Activated T-helper 1 cell treated with anti-CD3 and anti-CD28 coated beads, Interleukin-12 subunit alpha, Interleukin-12 subunit beta, Interleukin-2, Interleukin-4 antibody, amounts not matched to agents 30 ng/mL and 10 ng/mL and 1 ng/mL, durations not matched to agents 14 hours and 24 hours and 36 hours (primary cell): ENCODE results near the gene SPTBN1. TPM values are rescaled to one million over a fixed set of nuclear protein-coding genes. Genes with fewer than 3 reads are reported as not detected.

Experiments used
- DNase-seq: peaks from one replicate; pipeline ENCODE4 v3.0.0; 2021; ENCODE audit warnings: low spot score
- H3K27ac Mint-ChIP-seq: one replicate; pipeline ENCODE4 v1.8.0; 2021; ENCODE audit warnings: mild to moderate bottlenecking, mixed read lengths
- H3K27me3 Mint-ChIP-seq: one replicate; pipeline ENCODE4 v1.8.0; 2022; ENCODE audit warnings: mild to moderate bottlenecking, moderate library complexity, mixed read lengths; ENCODE audit not compliant: insufficient read depth
- H3K36me3 Mint-ChIP-seq: one replicate; pipeline ENCODE4 v1.8.0; 2021; ENCODE audit warnings: low read depth, mixed read lengths
- H3K4me1 Mint-ChIP-seq: one replicate; pipeline ENCODE4 v1.8.0; 2021; ENCODE audit warnings: low read depth, mixed read lengths
- H3K4me3 Mint-ChIP-seq: one replicate; pipeline ENCODE4 v1.8.0; 2021; ENCODE audit warnings: mild to moderate bottlenecking, moderate library complexity, mixed read lengths
- H3K9me3 Mint-ChIP-seq: one replicate; pipeline ENCODE4 v1.8.0; 2021; ENCODE audit warnings: mixed read lengths
- intact Hi-C: fragments of 100-400 bp; cut with micrococcal nuclease; formaldehyde crosslinking; loops from one replicate; pipeline ENCODE4 v1.15.1; 2024
- total RNA-seq: library from RNA; stranded (reverse); gene quantifications from 2 replicates; pipeline ENCODE4 v1.2.3, GENCODE V29; 2022

The SPTBN1 gene
- total RNA-seq, 1 donor from 2014 or later = 64.2 TPM

GRCh38 chr2:54591551-54591950 is 135.4 kb downstream of the SPTBN1 start:
- Mint-ChIP-seq H3K4me3 (no peak overlapping the region), H3K27ac (no peak overlapping the region), H3K36me3 (peaks cover 21% of the 10 kb centered on the region)

GRCh38 chr2:54593249-54593648 is 137.1 kb downstream of the SPTBN1 start:
- H3K4me1 Mint-ChIP-seq = peaks cover 73% of the 10 kb centered on the region
- intact Hi-C loops = no loop called here

More at GRCh38 chr2:54591551-54591950, 135.4 kb downstream of the SPTBN1 start:
- no peaks in the 10 kb centered on the region for H3K9me3 Mint-ChIP-seq
- H3K27me3 Mint-ChIP-seq = no peaks in the 10 kb centered on the region
- H3K4me1 Mint-ChIP-seq = peaks cover 73% of the 10 kb centered on the region
- DNase-seq = no peak
- intact Hi-C loops = no loop called here

GRCh38 chr2:54594048-54594447 is 137.9 kb downstream of the SPTBN1 start:
- Mint-ChIP-seq H3K36me3 (peaks cover 29% of the 10 kb centered on the region), H3K4me3 (no peak overlapping the region), H3K4me1 (peaks cover 75% of the 10 kb centered on the region), H3K27ac (no peak overlapping the region), H3K27me3 (no peaks in the 10 kb centered on the region), H3K9me3 (no peaks in the 10 kb centered on the region)
- intact Hi-C loops = no loop called here
- DNase-seq = no peak

More at GRCh38 chr2:54593249-54593648, 137.1 kb downstream of the SPTBN1 start:
- peaks cover 24% of the 10 kb centered on the region for H3K36me3 Mint-ChIP-seq
- peak overlapping the region; percentile 54 for H3K27ac Mint-ChIP-seq
- H3K27me3 Mint-ChIP-seq = no peaks in the 10 kb centered on the region
- no peaks in the 10 kb centered on the region for H3K9me3 Mint-ChIP-seq
- peak overlapping the region; percentile 25 for H3K4me3 Mint-ChIP-seq
- DNase-seq = no peak

- DNase-seq = no peak
- Mint-ChIP-seq H3K4me1 (peaks cover 76% of the 10 kb centered on the region), H3K27ac (peak overlapping the region; percentile 99), H3K36me3 (peaks cover 39% of the 10 kb centered on the region), H3K4me3 (peak overlapping the region; percentile 78), H3K9me3 (no peaks in the 10 kb centered on the region), H3K27me3 (no peaks in the 10 kb centered on the region)
- intact Hi-C loops = no loop called here
These were observed 139.2 kb downstream of the SPTBN1 start for GRCh38 chr2:54595161-54595803.

DNA sequence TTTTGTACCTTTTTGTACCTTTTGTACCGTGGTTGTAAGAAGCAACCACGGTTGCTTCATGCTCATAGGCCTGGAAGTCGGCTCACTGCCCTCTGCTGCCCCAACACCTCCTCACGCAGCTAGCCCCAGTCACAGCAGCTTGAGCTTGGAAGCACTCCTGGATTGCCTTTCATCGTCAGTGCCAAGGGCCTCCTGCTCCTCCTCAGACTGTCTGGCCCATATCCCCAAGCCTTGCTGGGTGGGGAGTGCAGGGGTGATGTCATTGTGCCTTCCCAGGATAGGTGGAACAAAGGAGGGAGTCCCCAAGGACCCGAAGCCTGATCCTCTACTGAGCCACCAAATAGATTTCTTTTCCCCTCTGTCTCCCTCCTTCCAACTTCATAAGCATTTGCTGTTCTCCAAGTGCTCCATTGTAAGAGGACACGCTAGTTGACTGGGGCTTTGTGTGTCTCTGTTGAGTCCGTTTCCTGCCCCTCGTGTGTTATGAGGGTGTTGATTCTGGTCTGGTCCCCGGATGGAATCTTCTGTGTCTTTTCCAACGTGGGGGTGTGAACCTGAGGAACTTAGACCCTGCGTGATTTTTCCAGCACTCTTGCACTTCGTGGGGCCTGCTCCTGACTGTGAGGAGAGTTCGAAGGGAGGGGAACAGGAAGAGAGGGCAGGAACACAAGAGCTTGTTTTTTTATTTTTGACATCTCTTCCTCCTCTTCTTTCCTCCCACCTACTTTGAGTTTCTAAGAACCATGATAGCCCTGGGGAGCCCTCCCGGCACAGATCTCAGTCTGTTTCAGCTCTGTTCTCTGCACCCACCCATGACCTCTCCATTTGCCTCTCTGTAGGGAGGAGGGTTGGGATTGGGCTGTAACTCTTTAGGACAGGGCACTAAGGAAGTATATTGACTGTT is 140.1 kb downstream of the SPTBN1 start:
- H3K36me3 Mint-ChIP-seq = peaks cover 41% of the 10 kb centered on the region
- no peak for DNase-seq
- peak overlapping the region; percentile 99 for H3K27ac Mint-ChIP-seq
- intact Hi-C loops = loop anchor here (1.0 kb wide), 2 partner anchors 21 to 37 kb away; no protein-coding TSS in a partner anchor
- H3K27me3 Mint-ChIP-seq = no peaks in the 10 kb centered on the region
- H3K4me1 Mint-ChIP-seq = peaks cover 76% of the 10 kb centered on the region
- peak overlapping the region; percentile 78 for H3K4me3 Mint-ChIP-seq
- H3K9me3 Mint-ChIP-seq = no peaks in the 10 kb centered on the region

- Mint-ChIP-seq H3K4me3 (peak overlapping the region; percentile 78), H3K27ac (peak overlapping the region; percentile 99), H3K9me3 (no peaks in the 10 kb centered on the region), H3K4me1 (peaks cover 81% of the 10 kb centered on the region), H3K27me3 (no peaks in the 10 kb centered on the region), H3K36me3 (peaks cover 42% of the 10 kb centered on the region)
- intact Hi-C loops = loop anchor here (1.0 kb wide), 2 partner anchors 8 to 9 kb away; no protein-coding TSS in a partner anchor
- DNase-seq = no peak
These were observed 141.2 kb downstream of the SPTBN1 start for GRCh38 chr2:54597153-54597848.

GRCh38 chr2:54598347-54599325 is 142.5 kb downstream of the SPTBN1 start:
- intact Hi-C loops = no loop called here
- no peak overlapping the region for H3K4me3 Mint-ChIP-seq

GRCh38 chr2:54599326-54599710 is 143.2 kb downstream of the SPTBN1 start:
- Mint-ChIP-seq H3K4me3 (no peak overlapping the region), H3K4me1 (peaks cover 88% of the 10 kb centered on the region), H3K27me3 (no peaks in the 10 kb centered on the region), H3K9me3 (no peaks in the 10 kb centered on the region), H3K36me3 (peaks cover 34% of the 10 kb centered on the region), H3K27ac (peak overlapping the region; percentile 86)
- DNase-seq = no peak
- intact Hi-C loops = no loop called here

More at GRCh38 chr2:54598347-54599325, 142.5 kb downstream of the SPTBN1 start:
- H3K36me3 Mint-ChIP-seq = peaks cover 36% of the 10 kb centered on the region
- no peak for DNase-seq
- no peaks in the 10 kb centered on the region for H3K9me3 Mint-ChIP-seq
- H3K4me1 Mint-ChIP-seq = peaks cover 83% of the 10 kb centered on the region
- no peaks in the 10 kb centered on the region for H3K27me3 Mint-ChIP-seq
- peak overlapping the region; percentile 99 for H3K27ac Mint-ChIP-seq

GRCh38 chr2:54599914-54600313 is 143.8 kb downstream of the SPTBN1 start:
- intact Hi-C loops = no loop called here
- Mint-ChIP-seq H3K27me3 (no peaks in the 10 kb centered on the region), H3K4me3 (peak overlapping the region; percentile 17), H3K27ac (peak overlapping the region; percentile 86), H3K36me3 (peaks cover 33% of the 10 kb centered on the region), H3K4me1 (peaks cover 94% of the 10 kb centered on the region), H3K9me3 (no peaks in the 10 kb centered on the region)
- DNase-seq = peak; percentile 40

DNA sequence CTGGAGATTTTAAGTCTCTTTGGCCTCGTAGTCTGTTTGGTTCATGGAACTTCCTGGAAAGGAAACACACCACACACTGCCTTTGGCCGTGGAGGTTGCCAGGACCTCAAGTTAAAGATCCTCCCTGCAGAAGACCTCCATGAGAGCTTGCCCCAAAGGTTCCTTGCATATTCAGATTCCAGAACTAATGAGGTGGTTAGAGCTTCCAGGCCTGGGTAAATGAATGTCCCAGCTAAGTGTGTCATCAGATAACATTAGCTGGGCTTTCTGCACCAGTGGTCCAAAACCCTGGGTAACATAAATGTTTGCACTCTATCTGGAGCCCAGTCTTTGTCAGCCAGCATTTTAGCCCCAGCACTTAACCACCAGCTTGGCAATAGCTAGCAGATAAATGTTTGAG is 145.2 kb downstream of the SPTBN1 start:
- intact Hi-C loops = no loop called here
- Mint-ChIP-seq H3K9me3 (no peaks in the 10 kb centered on the region), H3K27me3 (no peaks in the 10 kb centered on the region), H3K27ac (peak overlapping the region; percentile 81), H3K4me1 (peaks cover 99% of the 10 kb centered on the region), H3K4me3 (peak overlapping the region; percentile 10), H3K36me3 (peaks cover 23% of the 10 kb centered on the region)
- DNase-seq = no peak

- Mint-ChIP-seq H3K4me3 (peak overlapping the region; percentile 59), H3K4me1 (peaks cover 93% of the 10 kb centered on the region), H3K27me3 (no peaks in the 10 kb centered on the region), H3K27ac (peak overlapping the region; percentile 81), H3K9me3 (no peaks in the 10 kb centered on the region), H3K36me3 (peaks cover 20% of the 10 kb centered on the region)
- intact Hi-C loops = loop anchor here (1.0 kb wide), 2 partner anchors 14 to 32 kb away; no protein-coding TSS in a partner anchor
- DNase-seq = no peak
These were observed 146.7 kb downstream of the SPTBN1 start for GRCh38 chr2:54602736-54603322.
